IMR-90 (cell line): ENCODE measurements around the gene G3BP1. TPM values are rescaled to one million over a fixed set of nuclear protein-coding genes. Genes with fewer than 3 reads are reported as not detected.

ENCODE experiments used
- ATAC-seq: fragments of 200-7000 bp; cut with Tn5 transposase; 2 replicates; pipeline ENCODE4 v1.9.1; 2020; ENCODE audit warnings: low read depth, mild to moderate bottlenecking, moderate library complexity
- BruUV-seq: library from RNA; stranded (reverse); fragments of 400-500 nt; replicated peaks from 2 replicates; lab custom pipeline; 2021; lab: Mats Ljungman, UMichigan
- CTCF ChIA-PET: fragments of 300-600 bp; formaldehyde crosslinking; extraction: SDS; loops from one replicate; lab custom pipeline; 2021; ENCODE audit warnings: antibody characterized with exemption; lab: Yijun Ruan, JAX
- POLR2A ChIA-PET: fragments of 300-600 bp; sonication (Branson Sonifier 250); formaldehyde crosslinking; loops from one replicate; lab custom pipeline; 2022; ENCODE audit warnings: antibody characterized with exemption; ENCODE audit not compliant: unreplicated experiment; lab: Charles Lee
- DNase-seq: peaks from one replicate; pipeline ENCODE4 v3.0.0; 2013
- H2AFZ ChIP-seq: replicated peaks from 2 replicates; pipeline ENCODE3; 2013; ENCODE audit warnings: low read length, mild to moderate bottlenecking; ENCODE audit not compliant: poor library complexity
- H2AK5ac ChIP-seq: 2 replicates; pipeline ENCODE4 v1.6.1; 2013; ENCODE audit warnings: low read depth, low read length, inconsistent platforms
- H2AK9ac ChIP-seq: replicated peaks from 2 replicates; pipeline ENCODE3; 2013; ENCODE audit warnings: mild to moderate bottlenecking, low read depth, low read length, moderate library complexity; ENCODE audit not compliant: poor library complexity
- H2BK120ac ChIP-seq: 2 replicates; pipeline ENCODE4 v1.6.1; 2013; ENCODE audit warnings: low read depth, low read length, inconsistent platforms
- H2BK15ac ChIP-seq: 3 replicates; pipeline ENCODE4 v1.6.1; 2013; ENCODE audit warnings: low read depth, low read length, inconsistent platforms
- H2BK20ac ChIP-seq: 2 replicates; pipeline ENCODE4 v1.6.1; 2013; ENCODE audit warnings: low read depth, mild to moderate bottlenecking, inconsistent platforms, low read length, moderate library complexity
- H2BK5ac ChIP-seq: 2 replicates; pipeline ENCODE4 v1.6.1; 2013; ENCODE audit warnings: mild to moderate bottlenecking, low read depth, low read length, inconsistent platforms; ENCODE audit not compliant: poor library complexity, severe bottlenecking
- H3K14ac ChIP-seq: replicated peaks from 2 replicates; pipeline ENCODE4 v1.6.1; 2013; ENCODE audit warnings: low read depth, low read length, inconsistent platforms
- H3K18ac ChIP-seq: 2 replicates; pipeline ENCODE4 v1.6.1; 2013; ENCODE audit warnings: low read depth, low read length, control low read depth
- H3K23ac ChIP-seq: 2 replicates; pipeline ENCODE4 v1.6.1; 2013; ENCODE audit warnings: low read depth, low read length, inconsistent platforms
- H3K27ac ChIP-seq: 2 replicates; pipeline ENCODE4 v1.5.1; 2013; ENCODE audit warnings: mild to moderate bottlenecking, control low read depth, low read length; ENCODE audit not compliant: insufficient read depth
- H3K27me3 ChIP-seq: 2 replicates; pipeline ENCODE4 v1.6.1; 2013; ENCODE audit warnings: low read length; ENCODE audit not compliant: control insufficient read depth, insufficient read depth
- H3K36me3 ChIP-seq: 2 replicates; pipeline ENCODE4 v1.6.1; 2013; ENCODE audit warnings: low read length, mixed read lengths; ENCODE audit not compliant: control insufficient read depth, insufficient read depth
- H3K4ac ChIP-seq: 2 replicates; pipeline ENCODE4 v1.6.1; 2013; ENCODE audit warnings: low read depth, low read length, inconsistent platforms
- H3K4me1 ChIP-seq: 2 replicates; pipeline ENCODE4 v1.6.1; 2013; ENCODE audit warnings: low read length, mixed read lengths; ENCODE audit not compliant: control insufficient read depth, insufficient read depth
- H3K4me2 ChIP-seq: 2 replicates; pipeline ENCODE4 v1.6.1; 2013; ENCODE audit warnings: low read depth, mild to moderate bottlenecking, control low read depth, low read length, moderate library complexity
- H3K4me3 ChIP-seq: 2 replicates; pipeline ENCODE4 v1.5.1; 2013; ENCODE audit warnings: low read depth, mild to moderate bottlenecking, control low read depth, low read length, moderate library complexity; ENCODE audit not compliant: insufficient read depth
- H3K56ac ChIP-seq: 2 replicates; pipeline ENCODE4 v1.6.1; 2013; ENCODE audit warnings: low read length, inconsistent platforms; ENCODE audit not compliant: insufficient read depth; ENCODE audit errors: extremely low read depth
- H3K79me1 ChIP-seq, 2 experiments: 2 replicates each; pipeline ENCODE4 v1.6.1; 2013; ENCODE audit warnings: low read length in 2 of 2, inconsistent platforms in 1 of 2, low read depth in 1 of 2
- H3K9ac ChIP-seq: 2 replicates; pipeline ENCODE4 v1.6.1; 2013; ENCODE audit warnings: low read depth, low read length, control low read depth
- H3K9me1 ChIP-seq: 2 replicates; pipeline ENCODE4 v1.6.1; 2013; ENCODE audit warnings: low read length, inconsistent platforms; ENCODE audit not compliant: insufficient read depth
- H3K9me3 ChIP-seq: 2 replicates; pipeline ENCODE4 v1.6.1; 2013; ENCODE audit warnings: low read length; ENCODE audit not compliant: control insufficient read depth, insufficient read depth
- H4K20me1 ChIP-seq: 2 replicates; pipeline ENCODE4 v1.6.1; 2013; ENCODE audit warnings: low read length, inconsistent platforms; ENCODE audit not compliant: insufficient read depth
- H4K5ac ChIP-seq: 2 replicates; pipeline ENCODE4 v1.6.1; 2013; ENCODE audit warnings: mild to moderate bottlenecking, low read depth, low read length, control low read depth
- H4K8ac ChIP-seq, 2 experiments: 2 replicates each; pipeline ENCODE4 v1.6.1; 2013; ENCODE audit warnings: low read depth in 2 of 2, low read length in 2 of 2, control low read depth in 1 of 2, inconsistent platforms in 1 of 2
- H4K91ac ChIP-seq: 2 replicates; pipeline ENCODE4 v1.6.1; 2013; ENCODE audit warnings: low read depth, low read length, inconsistent platforms; ENCODE audit not compliant: insufficient read depth
- MXI1 ChIP-seq: IDR thresholded peaks from 2 replicates; pipeline ENCODE4 v1.6.1; 2012; ENCODE audit warnings: low read depth, mild to moderate bottlenecking, low read length, moderate library complexity, borderline replicate concordance
- RAD21 ChIP-seq: IDR thresholded peaks from 2 replicates; pipeline ENCODE4 v1.6.1; 2012; ENCODE audit warnings: low read length, improper control_type of control experiment
- RCOR1 ChIP-seq: IDR thresholded peaks from 2 replicates; pipeline ENCODE4 v1.6.1; 2012; ENCODE audit warnings: mild to moderate bottlenecking, low read length, improper control_type of control experiment; ENCODE audit not compliant: insufficient replicate concordance
- RFX5 ChIP-seq: IDR thresholded peaks from 2 replicates; pipeline ENCODE4 v1.8.0; 2012; ENCODE audit warnings: low read depth, mild to moderate bottlenecking, low read length, moderate library complexity
- WGBS, 2 experiments: methylation state at CpG; one replicate each; pipeline versions ENCODE4 v1.1.5 to v1.1.7; 2013; ENCODE audit warnings: missing lambda C conversion rate in 2 of 2; ENCODE audit not compliant: insufficient read length in 1 of 2; ENCODE audit errors: extremely low coverage in 2 of 2; 5-methylcytosine and 5-hydroxymethylcytosine counted together
- dilution Hi-C: fragments of 300-500 bp; cut with HindIII; formaldehyde crosslinking; loops from one replicate; pipeline ENCODE4 v1.14.3; 2018; ENCODE audit warnings: low sequenced_read_pairs; ENCODE audit not compliant: unreplicated experiment
- in situ Hi-C: fragments of 300-500 bp; cut with MboI; formaldehyde crosslinking; loops from 3 replicates; pipeline ENCODE4 v1.14.3; 2019; ENCODE audit warnings: low sequenced_read_pairs, inconsistent platforms, mixed read lengths
- intact Hi-C: fragments of 100-400 bp; cut with micrococcal nuclease; formaldehyde crosslinking; loops from 2 replicates; pipeline ENCODE4 v1.10.0; 2022
- polyA plus RNA-seq, 3 experiments: library from polyadenylated mRNA; depleted of rRNA; stranded (reverse); fragments of >200 nt; gene quantifications; 2 replicates each; pipeline ENCODE4 v1.2.3, GENCODE V29; 2012; ENCODE audit warnings: low replicate concordance in 1 of 3
- total RNA-seq: library from RNA; depleted of rRNA; stranded (reverse); fragments of >200 nt; gene quantifications from 2 replicates; pipeline ENCODE4 v1.2.3, GENCODE V29; 2012
- TF ChIP-seq, protein P1 (sequence below): conservative IDR thresholded peaks from 2 replicates; pipeline ENCODE4 v1.5.1; 2012; ENCODE audit warnings: mild to moderate bottlenecking, low read depth, low read length, improper control_type of control experiment
- TF ChIP-seq, protein P2 (sequence below): fragments of 150-350 bp; IDR thresholded peaks from 2 replicates; pipeline ENCODE4 v1.6.1; 2017; ENCODE audit warnings: mild to moderate bottlenecking, antibody characterized with exemption, low read length, low read depth

Gene G3BP1
- total and polyA plus RNA-seq, 2 of the 4 experiments (the other 2 are of a cell fraction), result 40.2 to 482 TPM

DNA sequence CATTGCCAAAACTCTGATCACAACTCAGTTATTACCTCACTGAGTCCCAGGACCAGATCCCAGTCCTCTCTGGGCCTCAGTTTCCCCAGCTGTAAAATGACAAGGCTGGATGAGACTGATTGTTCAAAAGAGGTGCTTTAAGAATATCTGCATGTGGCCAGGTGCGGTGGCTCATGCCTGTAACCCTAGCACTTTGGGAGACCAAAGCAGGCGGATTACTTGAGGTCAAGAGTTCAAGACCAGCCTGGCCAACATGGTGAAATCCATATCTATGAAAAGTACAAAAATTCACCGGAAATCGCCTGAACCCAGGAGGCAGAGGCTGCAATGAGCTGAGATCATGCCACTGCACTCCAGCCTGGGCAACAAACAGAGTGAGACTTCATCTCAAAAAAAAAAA lies 21.6 kb upstream of the G3BP1 start:
- Histone ChIP-seq H3K4me3 (no peak overlapping the region), H3K9me1 (peaks cover 17% of the 10 kb centered on the region), H2AK5ac (no peak overlapping the region), H3K4ac (no peak overlapping the region), H2AFZ (no peak overlapping the region), H2BK15ac (no peak overlapping the region), H3K27me3 (no peaks in the 10 kb centered on the region), H3K27ac (no peak overlapping the region), H2AK9ac (no peak overlapping the region), H3K56ac (no peak overlapping the region), H3K18ac (no peak overlapping the region), H4K8ac (no peak overlapping the region), H4K91ac (no peak overlapping the region), H3K9me3 (no peaks in the 10 kb centered on the region), H3K23ac (no peak overlapping the region), H3K79me1 (peaks cover 31 to 67% of the 10 kb centered on the region in 2 experiments), H3K36me3 (peaks cover 14% of the 10 kb centered on the region), H4K20me1 (no peaks in the 10 kb centered on the region), H2BK20ac (no peak overlapping the region), H4K5ac (no peak overlapping the region), H2BK5ac (no peak overlapping the region), H3K9ac (no peak overlapping the region), H3K4me1 (peaks cover 11% of the 10 kb centered on the region), H3K4me2 (no peak overlapping the region), H2BK120ac (no peak overlapping the region), H3K14ac (no peak overlapping the region)
- TF ChIP-seq RFX5 (no peak), RCOR1 (no peak), MXI1 (no peak), RAD21 (no peak)
- TF ChIP-seq, protein P1, sequence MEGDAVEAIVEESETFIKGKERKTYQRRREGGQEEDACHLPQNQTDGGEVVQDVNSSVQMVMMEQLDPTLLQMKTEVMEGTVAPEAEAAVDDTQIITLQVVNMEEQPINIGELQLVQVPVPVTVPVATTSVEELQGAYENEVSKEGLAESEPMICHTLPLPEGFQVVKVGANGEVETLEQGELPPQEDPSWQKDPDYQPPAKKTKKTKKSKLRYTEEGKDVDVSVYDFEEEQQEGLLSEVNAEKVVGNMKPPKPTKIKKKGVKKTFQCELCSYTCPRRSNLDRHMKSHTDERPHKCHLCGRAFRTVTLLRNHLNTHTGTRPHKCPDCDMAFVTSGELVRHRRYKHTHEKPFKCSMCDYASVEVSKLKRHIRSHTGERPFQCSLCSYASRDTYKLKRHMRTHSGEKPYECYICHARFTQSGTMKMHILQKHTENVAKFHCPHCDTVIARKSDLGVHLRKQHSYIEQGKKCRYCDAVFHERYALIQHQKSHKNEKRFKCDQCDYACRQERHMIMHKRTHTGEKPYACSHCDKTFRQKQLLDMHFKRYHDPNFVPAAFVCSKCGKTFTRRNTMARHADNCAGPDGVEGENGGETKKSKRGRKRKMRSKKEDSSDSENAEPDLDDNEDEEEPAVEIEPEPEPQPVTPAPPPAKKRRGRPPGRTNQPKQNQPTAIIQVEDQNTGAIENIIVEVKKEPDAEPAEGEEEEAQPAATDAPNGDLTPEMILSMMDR, result no peak
- TF ChIP-seq, protein P2, sequence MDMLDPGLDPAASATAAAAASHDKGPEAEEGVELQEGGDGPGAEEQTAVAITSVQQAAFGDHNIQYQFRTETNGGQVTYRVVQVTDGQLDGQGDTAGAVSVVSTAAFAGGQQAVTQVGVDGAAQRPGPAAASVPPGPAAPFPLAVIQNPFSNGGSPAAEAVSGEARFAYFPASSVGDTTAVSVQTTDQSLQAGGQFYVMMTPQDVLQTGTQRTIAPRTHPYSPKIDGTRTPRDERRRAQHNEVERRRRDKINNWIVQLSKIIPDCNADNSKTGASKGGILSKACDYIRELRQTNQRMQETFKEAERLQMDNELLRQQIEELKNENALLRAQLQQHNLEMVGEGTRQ, result no peak
- dilution Hi-C loops (no loop called here), intact Hi-C loops (no loop called here), in situ Hi-C loops (no loop called here)
- no peak for ATAC-seq
- DNase-seq, result no peak
- 100% methylated on average over 2 of the region's 4 CpGs; no CpG with 5 or more reads in 1 of the 2 experiments for WGBS, 2 experiments
- ChIA-PET POLR2A (interaction anchor here (0.6 kb wide), 1 partner anchor 85 kb away, joined by 3 read pairs; no protein-coding TSS in a partner anchor), CTCF (no interaction called here)
- no TSS peak for BruUV-seq
